ENCODE data around the gene ZNF682.

- TF ChIP-seq, protein P1, sequence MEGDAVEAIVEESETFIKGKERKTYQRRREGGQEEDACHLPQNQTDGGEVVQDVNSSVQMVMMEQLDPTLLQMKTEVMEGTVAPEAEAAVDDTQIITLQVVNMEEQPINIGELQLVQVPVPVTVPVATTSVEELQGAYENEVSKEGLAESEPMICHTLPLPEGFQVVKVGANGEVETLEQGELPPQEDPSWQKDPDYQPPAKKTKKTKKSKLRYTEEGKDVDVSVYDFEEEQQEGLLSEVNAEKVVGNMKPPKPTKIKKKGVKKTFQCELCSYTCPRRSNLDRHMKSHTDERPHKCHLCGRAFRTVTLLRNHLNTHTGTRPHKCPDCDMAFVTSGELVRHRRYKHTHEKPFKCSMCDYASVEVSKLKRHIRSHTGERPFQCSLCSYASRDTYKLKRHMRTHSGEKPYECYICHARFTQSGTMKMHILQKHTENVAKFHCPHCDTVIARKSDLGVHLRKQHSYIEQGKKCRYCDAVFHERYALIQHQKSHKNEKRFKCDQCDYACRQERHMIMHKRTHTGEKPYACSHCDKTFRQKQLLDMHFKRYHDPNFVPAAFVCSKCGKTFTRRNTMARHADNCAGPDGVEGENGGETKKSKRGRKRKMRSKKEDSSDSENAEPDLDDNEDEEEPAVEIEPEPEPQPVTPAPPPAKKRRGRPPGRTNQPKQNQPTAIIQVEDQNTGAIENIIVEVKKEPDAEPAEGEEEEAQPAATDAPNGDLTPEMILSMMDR (IDR thresholded peaks at IDR 0.05), result no peak
- TF ChIP-seq POLR2AphosphoS5 (IDR thresholded peaks at IDR 0.05), result no peak
Observed at GRCh38 chr19:20038358-20039202, 725 bp downstream of the ZNF682 start.

All from upper lobe of left lung (tissue), 4 donors.